Stomach (tissue), 19 donors: ENCODE results near the gene TMEM254. TPM values are rescaled to one million over a fixed set of nuclear protein-coding genes. Genes with fewer than 3 reads are reported as not detected.
"Not testable (repeated sequence)": the region's sequence is repeated elsewhere in the genome, so short reads cannot be mapped to it uniquely, and the experiment has no call there.

Experiments used
- DNase-seq, 2 donors: peaks; one replicate each; pipeline versions ENCODE4 v3.0.0 to v3.0.0-alpha.2; 2013 to 2019
- H3K27ac ChIP-seq, 5 donors: fragments of 200-600 bp in 4 of 5; sonication (generic) in 4 of 5; one replicate each; pipeline ENCODE4 v1.5.1; 2013 to 2019; ENCODE audit warnings: mild to moderate bottlenecking in 1 of 5, moderate library complexity in 1 of 5
- H3K27me3 ChIP-seq, 3 donors: fragments of 200-600 bp; sonication (generic); one replicate each; pipeline ENCODE4 v1.5.1; 2017 to 2019; ENCODE audit warnings: mixed run types in 1 of 3
- H3K36me3 ChIP-seq, 4 donors: fragments of 200-600 bp; sonication (generic); 1 replicate in 3 of 4; 2 replicates in 1 of 4; pipeline ENCODE4 v1.5.1; 2016 to 2019
- H3K4me1 ChIP-seq, 4 donors: fragments of 200-600 bp; sonication (generic); one replicate each; pipeline ENCODE4 v1.5.1; 2016 to 2019
- H3K4me3 ChIP-seq, 4 donors: fragments of 200-600 bp; sonication (generic) in 3 of 4; one replicate each; pipeline ENCODE4 v1.5.1; 2016 to 2019; ENCODE audit warnings: mild to moderate bottlenecking in 1 of 4
- H3K9me3 ChIP-seq, 4 donors: fragments of 200-600 bp; sonication (generic); one replicate each; pipeline ENCODE4 v1.5.1; 2016 to 2019
- CTCF ChIP-seq, 7 experiments: fragments of 450-650 bp in 4 of 7; fragments of 200-600 bp in 3 of 7; sonication (generic) in 3 of 7; IDR thresholded peaks; one replicate each; pipeline ENCODE4 v1.5.1; 2016 to 2019; ENCODE audit warnings: antibody characterized with exemption in 7 of 7, control low read depth in 2 of 7, mild to moderate bottlenecking in 1 of 7
- EP300 ChIP-seq: sonication (generic); formaldehyde crosslinking; IDR thresholded peaks from one replicate; pipeline ENCODE4 v1.6.1; 2017; ENCODE audit warnings: antibody characterized with exemption
- POLR2A ChIP-seq, 4 donors: fragments of 450-650 bp; IDR thresholded peaks; one replicate each; pipeline ENCODE4 v1.6.1; 2016; ENCODE audit warnings: antibody characterized with exemption in 4 of 4, control low read depth in 2 of 4, mild to moderate bottlenecking in 1 of 4, moderate library complexity in 1 of 4
- POLR2AphosphoS5 ChIP-seq, 3 donors: sonication (generic); formaldehyde crosslinking; IDR thresholded peaks; one replicate each; pipeline ENCODE4 v1.6.1; 2016; ENCODE audit warnings: antibody characterized with exemption in 3 of 3
- WGBS, 5 donors: extraction: QIAGEN DNeasy Blood & Tissue Kit in 3 of 5; methylation state at CpG; one replicate each; pipeline versions ENCODE4 v1.1.5 to v1.1.7; 2013 to 2018; 5-methylcytosine and 5-hydroxymethylcytosine counted together
- intact Hi-C: fragments of 100-400 bp; cut with DNase I; formaldehyde crosslinking; loops from one replicate; pipeline ENCODE4 v1.15.1; 2023; ENCODE audit warnings: low total_unique reads
- long read RNA-seq, 10 donors: transcript quantifications; one replicate each; lab custom pipeline, GENCODE V29; 2026
- polyA plus RNA-seq, 3 donors: library from polyadenylated mRNA; stranded (reverse); fragments of 200-250 nt; gene quantifications; one replicate each; pipeline ENCODE4 v1.2.3, GENCODE V29; 2013
- total RNA-seq, 5 donors: library from RNA; depleted of rRNA; stranded (reverse); fragments of >200 nt; gene quantifications; one replicate each; pipeline versions ENCODE4 v1.1.0 to v1.2.3, GENCODE V29; 2014 to 2016
- donor health status: healthy with polysubstance abuse.
- donor health status: Bipolar disorder and iron deficiency.
- donor health status: healthy.

TMEM254 gene
- total RNA-seq (10 to 100 TPM in 4 of 5 donors, 1 to 10 TPM in 1; 1.2 to 21.6 (median 12.7) TPM), polyA plus RNA-seq (10 to 100 TPM in 1 of 3 donors, 1 to 10 TPM in 2; 7.9 to 17.0 (median 8.8) TPM)
- long read RNA-seq, donor 1, partial matches to known transcripts: 8 of 13 reads
- long read RNA-seq, donor 1, other reads (novel, unspliced or antisense): 0 of 13 reads
- long read RNA-seq, donor 2, transcript TMEM254-205 (4 exons, 2,042 nt): major isoform, 5 of 7 reads
- long read RNA-seq, donor 2, partial matches to known transcripts: 0 of 7 reads
- long read RNA-seq, donor 2, other reads (novel, unspliced or antisense): 0 of 7 reads
- long read RNA-seq, donor 3, partial matches to known transcripts: 0 of 5 reads
- long read RNA-seq, donor 3, other reads (novel, unspliced or antisense): 0 of 5 reads
- long read RNA-seq, donor 4, partial matches to known transcripts: 0 of 1 reads
- long read RNA-seq, donor 4, other reads (novel, unspliced or antisense): 0 of 1 reads
- long read RNA-seq, donor 5, transcript TMEM254-205 (4 exons, 2,042 nt): major isoform, 11 of 14 reads
- long read RNA-seq, donor 5, partial matches to known transcripts: 0 of 14 reads
- long read RNA-seq, donor 5, other reads (novel, unspliced or antisense): 0 of 14 reads
- long read RNA-seq, donor 6, transcript TMEM254-205 (4 exons, 2,042 nt): major isoform, 26 of 32 reads
- long read RNA-seq, donor 6, partial matches to known transcripts: 0 of 32 reads
- long read RNA-seq, donor 6, other reads (novel, unspliced or antisense): 0 of 32 reads
- long read RNA-seq, donor 7, transcript TMEM254-205 (4 exons, 2,042 nt): major isoform, 10 of 38 reads
- long read RNA-seq, donor 7, partial matches to known transcripts: 23 of 38 reads
- long read RNA-seq, donor 7, other reads (novel, unspliced or antisense): 0 of 38 reads
- long read RNA-seq, donor 8, transcript TMEM254-205 (4 exons, 2,042 nt): major isoform, 8 of 10 reads
- long read RNA-seq, donor 8, partial matches to known transcripts: 0 of 10 reads
- long read RNA-seq, donor 8, other reads (novel, unspliced or antisense): 0 of 10 reads
- long read RNA-seq, donor 9, transcript TMEM254-205 (4 exons, 2,042 nt): major isoform, 8 of 9 reads
- long read RNA-seq, donor 9, partial matches to known transcripts: 0 of 9 reads
- long read RNA-seq, donor 9, other reads (novel, unspliced or antisense): 0 of 9 reads
- long read RNA-seq, donor 10, partial matches to known transcripts: 0 of 3 reads
- long read RNA-seq, donor 10, other reads (novel, unspliced or antisense): 0 of 3 reads

- TF ChIP-seq EP300: no peak
- TF ChIP-seq CTCF (IDR thresholded peaks at IDR 0.05): no peak
- TF ChIP-seq POLR2AphosphoS5 (IDR thresholded peaks at IDR 0.05): peak; percentile 18 to 67 (median 52)
- TF ChIP-seq POLR2A (IDR thresholded peaks at IDR 0.05): no peak
- peak within 1 kb of the TSS; percentile 65 to 84 (median 74) for H3K4me3 ChIP-seq
- WGBS, 5 donors: 0 to 1% (median 0%) methylated on average over 19 to 64 of the region's 64 CpGs
- peak; percentile 92 to 97 for DNase-seq
- peaks cover 0 to 21% (median 10%) of the 10 kb centered on the region in 4 donors for H3K36me3 ChIP-seq
- H3K9me3 ChIP-seq: no peaks in the 10 kb centered on the region
- H3K27me3 ChIP-seq: no peaks in the 10 kb centered on the region
- intact Hi-C loops: no loop called here
- peaks cover 5 to 23% (median 18%) of the 10 kb centered on the region in 4 donors for H3K4me1 ChIP-seq
- peak within 1 kb of the TSS; percentile 88 to 97 (median 92) for H3K27ac ChIP-seq
These were observed at the start of gene TMEM254 for GRCh38 chr10:80078448-80079311. TSS of gene TMEM254 (plus strand) at chr10:80078665. CDS start at chr10:80078700, 35 bp downstream.

DNA sequence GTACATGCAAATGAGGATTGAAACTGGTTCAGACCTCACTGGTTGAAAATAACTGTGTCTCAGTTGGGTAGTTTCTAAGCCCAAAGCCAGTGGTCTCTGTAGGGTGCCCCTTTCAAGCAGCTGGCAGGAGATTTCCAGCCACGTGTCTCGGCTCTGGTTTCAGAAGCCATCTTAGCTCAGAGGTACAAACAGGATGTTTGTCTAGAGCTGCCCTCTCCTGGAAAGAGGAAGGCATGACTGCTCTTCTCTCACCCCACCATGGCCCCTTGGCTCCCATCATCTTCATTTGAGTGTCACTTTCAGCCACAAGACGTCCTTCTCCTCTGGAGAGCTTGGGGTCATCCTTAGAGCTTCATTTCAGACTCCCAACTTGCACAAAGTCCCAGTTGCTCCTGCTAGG lies 49.3 kb upstream of the TMEM254 start:
- intact Hi-C loops: not testable (repeated sequence)
- WGBS, 5 donors: 41 to 61% (median 58%) methylated on average over 1 to 3 of the region's 3 CpGs

GRCh38 chr10:80029865-80030264 lies 48.6 kb upstream of the TMEM254 start:
- intact Hi-C loops: not testable (repeated sequence)

More for the DNA sequence above, 49.3 kb upstream of the TMEM254 start:
- H3K27ac ChIP-seq, H3K36me3 ChIP-seq, DNase-seq, H3K27me3 ChIP-seq, H3K4me1 ChIP-seq, H3K9me3 ChIP-seq, H3K4me3 ChIP-seq: not testable (repeated sequence)

DNA sequence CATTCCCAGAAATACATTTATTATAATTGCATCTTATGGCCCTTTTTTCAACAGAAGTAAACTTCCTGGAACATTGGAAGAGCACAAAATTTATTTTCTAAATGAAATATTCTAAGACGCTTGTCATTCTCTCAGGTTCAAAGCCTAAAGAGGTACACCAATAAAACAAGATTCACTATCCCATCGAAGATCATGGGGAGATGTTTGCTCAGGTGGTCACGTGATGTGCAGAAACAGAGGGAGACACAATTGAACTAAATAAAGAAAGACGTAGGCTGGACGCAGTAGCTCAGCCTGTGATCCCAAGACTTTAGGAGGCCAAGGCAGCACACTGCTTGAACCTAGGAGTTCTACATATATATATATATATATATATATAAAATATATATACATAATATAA lies 46.0 kb upstream of the TMEM254 start:
- TF ChIP-seq CTCF (IDR thresholded peaks at IDR 0.05) (no peak), EP300 (no peak), POLR2AphosphoS5 (IDR thresholded peaks at IDR 0.05) (no peak), POLR2A (IDR thresholded peaks at IDR 0.05) (no peak)
- H3K4me3 ChIP-seq: no peak overlapping the region
- intact Hi-C loops: no loop called here
- no peaks in the 10 kb centered on the region for H3K27me3 ChIP-seq
- H3K4me1 ChIP-seq: no peaks in the 10 kb centered on the region
- WGBS, 5 donors: 72 to 89% (median 78%) methylated on average over 5 of the region's 5 CpGs
- no peaks in the 10 kb centered on the region for H3K36me3 ChIP-seq
- DNase-seq: no peak
- no peak overlapping the region for H3K27ac ChIP-seq
- H3K9me3 ChIP-seq: no peaks in the 10 kb centered on the region

More at GRCh38 chr10:80029865-80030264, 48.6 kb upstream of the TMEM254 start:
- DNase-seq, H3K4me1 ChIP-seq, H3K27ac ChIP-seq, H3K36me3 ChIP-seq, H3K27me3 ChIP-seq, H3K9me3 ChIP-seq, H3K4me3 ChIP-seq: not testable (repeated sequence)
- WGBS, 5 donors: 61 to 82% (median 77%) methylated on average over 4 to 5 of the region's 5 CpGs

DNA sequence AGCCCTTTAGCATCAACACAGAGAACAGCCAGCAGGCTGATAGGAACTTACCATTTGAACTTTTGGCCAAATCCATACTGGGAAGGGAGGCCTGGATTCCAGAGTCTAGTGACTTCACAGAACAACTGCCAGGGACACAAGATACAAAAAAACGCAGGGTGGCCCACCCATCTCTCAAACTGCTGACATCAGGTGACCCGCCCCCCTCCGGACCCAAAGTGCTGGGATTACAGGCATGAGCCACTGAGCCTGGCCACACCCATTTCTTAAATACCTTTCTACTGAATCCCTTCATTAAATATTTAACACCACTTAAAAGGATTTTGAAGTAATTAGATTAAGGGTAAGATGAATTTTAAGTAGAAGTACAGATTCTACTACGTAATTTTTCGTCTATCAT lies 43.7 kb upstream of the TMEM254 start:
- 55 to 66% (median 64%) methylated on average over 5 of the region's 5 CpGs for WGBS, 5 donors
- intact Hi-C loops, H3K36me3 ChIP-seq, H3K27me3 ChIP-seq, H3K9me3 ChIP-seq, H3K27ac ChIP-seq, H3K4me3 ChIP-seq, DNase-seq, H3K4me1 ChIP-seq: not testable (repeated sequence)

DNA sequence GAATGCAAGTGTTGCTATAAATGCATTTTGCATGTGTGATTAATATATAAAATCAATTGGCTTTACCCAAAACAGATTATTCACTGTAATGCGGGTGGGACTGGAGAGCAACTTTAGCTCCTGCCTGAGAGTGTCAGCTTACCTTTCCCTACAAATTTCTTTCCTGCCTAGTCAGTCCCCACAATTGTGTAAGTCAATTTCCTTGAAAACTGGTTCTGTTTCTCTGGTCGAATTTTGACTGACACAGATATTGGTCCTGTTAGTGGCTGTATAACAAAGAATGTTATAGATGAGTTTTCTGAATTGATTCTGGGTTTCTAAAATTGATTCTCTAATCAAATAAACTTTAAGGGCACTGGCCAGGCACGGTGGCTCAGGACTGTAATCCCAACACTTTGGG lies 43.0 kb upstream of the TMEM254 start:
- H3K4me1 ChIP-seq, intact Hi-C loops, H3K27ac ChIP-seq, H3K9me3 ChIP-seq, H3K4me3 ChIP-seq, DNase-seq, H3K36me3 ChIP-seq, H3K27me3 ChIP-seq: not testable (repeated sequence)
- WGBS, 5 donors: 67 to 77% (median 74%) methylated on average over 3 of the region's 3 CpGs

DNA sequence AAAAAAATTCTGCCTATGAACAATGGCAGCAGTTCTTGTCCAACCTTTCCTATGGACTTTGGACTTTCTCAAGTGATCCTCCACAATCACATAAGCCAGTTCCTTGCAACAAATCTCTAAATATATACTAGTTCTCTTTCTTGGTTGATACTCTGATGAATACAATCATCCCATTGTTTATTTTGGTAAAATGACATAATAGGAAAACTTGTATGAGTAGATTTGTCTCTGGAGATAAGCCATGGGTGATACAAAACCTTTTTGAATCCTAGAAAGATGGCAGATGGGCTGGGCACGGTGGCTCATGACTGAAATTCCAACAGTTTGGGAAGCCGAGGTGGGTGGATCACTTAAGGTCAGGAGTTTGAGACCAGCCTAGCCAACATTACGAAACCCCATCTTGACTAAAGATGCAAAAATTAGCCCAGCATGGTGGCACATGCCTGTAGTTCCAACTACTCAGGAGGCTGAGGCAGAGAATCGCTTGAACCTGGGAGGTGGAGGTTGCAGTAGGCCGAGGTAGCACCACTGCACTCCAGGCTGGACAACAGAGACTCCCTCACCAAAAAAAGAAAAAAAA lies 41.5 kb upstream of the TMEM254 start:
- H3K4me3 ChIP-seq, H3K36me3 ChIP-seq, H3K4me1 ChIP-seq, H3K27me3 ChIP-seq, H3K9me3 ChIP-seq, H3K27ac ChIP-seq, DNase-seq, intact Hi-C loops: not testable (repeated sequence)
- 87 to 93% (median 91%) methylated on average over 5 of the region's 5 CpGs for WGBS, 5 donors
